Vagina (tissue), 2 donors: ENCODE measurements around the gene SLC1A4. TPM values are rescaled to one million over a fixed set of nuclear protein-coding genes. Genes with fewer than 3 reads are reported as not detected.
A peak's percentile ranks its signal among the peaks of the same experiment; 100 is the strongest.

Experiments used
- DNase-seq, 2 donors: peaks; one replicate each; pipeline ENCODE4 v3.0.0-alpha.2; 2017; ENCODE audit errors: extremely low spot score in 2 of 2
- H3K27ac ChIP-seq: fragments of 200-600 bp; sonication (generic); one replicate; pipeline ENCODE4 v1.5.1; 2019
- H3K27me3 ChIP-seq: fragments of 200-600 bp; sonication (generic); one replicate; pipeline ENCODE4 v1.5.1; 2019
- H3K36me3 ChIP-seq, 2 donors: fragments of 200-600 bp; sonication (generic); one replicate each; pipeline ENCODE4 v1.5.1; 2017 to 2019
- H3K4me1 ChIP-seq: fragments of 200-600 bp; sonication (generic); one replicate; pipeline ENCODE4 v1.5.1; 2019
- H3K4me3 ChIP-seq, 2 donors: fragments of 200-600 bp; sonication (generic); 1 replicate in 1 of 2; 2 replicates in 1 of 2; pipeline ENCODE4 v1.5.1; 2016 to 2019
- H3K9me3 ChIP-seq: fragments of 200-600 bp; sonication (generic); one replicate; pipeline ENCODE4 v1.5.1; 2019
- POLR2A ChIP-seq, 2 donors: fragments of 450-650 bp; IDR thresholded peaks; one replicate each; pipeline ENCODE4 v1.6.1; 2017; ENCODE audit warnings: antibody characterized with exemption in 2 of 2, mild to moderate bottlenecking in 2 of 2, moderate library complexity in 2 of 2
- POLR2AphosphoS5 ChIP-seq, 2 donors: sonication (generic); formaldehyde crosslinking; IDR thresholded peaks; one replicate each; pipeline ENCODE4 v1.9.0; 2017; ENCODE audit warnings: antibody characterized with exemption in 2 of 2, mild to moderate bottlenecking in 2 of 2, low read depth in 1 of 2; ENCODE audit not compliant: insufficient read depth in 1 of 2
- intact Hi-C: fragments of 100-400 bp; cut with DNase I; formaldehyde crosslinking; loops from one replicate; pipeline ENCODE4 v1.15.1; 2023
- total RNA-seq: library from RNA; depleted of rRNA; stranded (reverse); fragments of >200 nt; gene quantifications from one replicate; pipeline ENCODE4 v1.2.3, GENCODE V29; 2016
- TF ChIP-seq, protein P1 (sequence below), 3 experiments: fragments of 450-650 bp in 2 of 3; fragments of 200-600 bp in 1 of 3; sonication (generic) in 1 of 3; IDR thresholded peaks; one replicate each; pipeline ENCODE4 v1.5.1; 2017 to 2019; ENCODE audit warnings: antibody characterized with exemption in 3 of 3, mild to moderate bottlenecking in 2 of 3, moderate library complexity in 2 of 3

The SLC1A4 gene
- total RNA-seq, 1 donor from 2014 or later = 11.5 TPM

DNA sequence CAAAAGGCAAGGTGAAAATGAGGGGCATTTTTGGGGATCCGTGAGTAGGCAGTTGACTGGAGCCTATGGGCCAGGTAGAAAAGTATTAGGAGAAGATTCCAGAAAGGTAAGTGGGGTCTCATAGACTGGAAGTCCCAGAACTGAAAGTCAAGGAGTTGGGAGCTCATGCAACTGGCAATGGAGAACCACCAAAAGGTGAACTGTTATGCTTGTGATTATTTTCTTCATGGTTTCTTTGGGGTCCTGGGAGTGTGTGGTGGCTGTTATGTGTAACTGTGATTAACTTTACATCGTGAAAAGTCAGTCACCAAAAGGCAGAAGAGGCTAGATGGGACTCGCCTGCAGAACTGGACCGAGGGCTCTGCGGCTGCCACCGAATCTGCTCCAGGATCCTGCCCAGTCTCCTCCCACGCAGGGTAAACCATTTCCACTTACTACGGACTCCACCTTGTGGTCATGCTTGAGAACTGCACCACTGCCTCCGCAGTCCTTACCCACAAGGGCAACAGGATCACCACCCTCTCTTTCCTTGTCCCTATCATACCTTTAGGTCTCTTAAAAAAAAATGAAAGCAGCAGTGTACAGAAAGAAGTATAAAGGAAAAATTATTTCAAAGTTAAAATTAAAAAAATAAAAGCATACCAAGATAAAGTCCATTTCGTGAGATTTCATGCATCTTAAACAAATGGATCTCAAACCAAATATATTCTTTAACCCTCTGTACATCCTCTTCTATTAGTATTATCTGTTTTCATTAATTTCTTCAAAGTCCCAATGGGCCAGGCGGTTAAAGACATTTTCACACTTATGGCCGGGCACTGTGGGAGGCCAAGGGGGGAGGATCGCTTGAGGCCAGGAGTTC is 51.4 kb downstream of the SLC1A4 start:
- no peaks in the 10 kb centered on the region for H3K27me3 ChIP-seq
- no peaks in the 10 kb centered on the region for H3K4me1 ChIP-seq
- H3K27ac ChIP-seq = no peak overlapping the region
- no peaks in the 10 kb centered on the region for H3K36me3 ChIP-seq
- intact Hi-C loops = loop anchor here (2.0 kb wide), 1 partner anchor 122 kb away; no protein-coding TSS in a partner anchor
- H3K9me3 ChIP-seq = no peaks in the 10 kb centered on the region
- TF ChIP-seq POLR2A (IDR thresholded peaks at IDR 0.05) (no peak), POLR2AphosphoS5 (IDR thresholded peaks at IDR 0.05; ENCODE audit: insufficient read depth in 1 of 2, low read depth in 1 of 2) (peak; percentile 18 to 58)
- TF ChIP-seq, protein P1, sequence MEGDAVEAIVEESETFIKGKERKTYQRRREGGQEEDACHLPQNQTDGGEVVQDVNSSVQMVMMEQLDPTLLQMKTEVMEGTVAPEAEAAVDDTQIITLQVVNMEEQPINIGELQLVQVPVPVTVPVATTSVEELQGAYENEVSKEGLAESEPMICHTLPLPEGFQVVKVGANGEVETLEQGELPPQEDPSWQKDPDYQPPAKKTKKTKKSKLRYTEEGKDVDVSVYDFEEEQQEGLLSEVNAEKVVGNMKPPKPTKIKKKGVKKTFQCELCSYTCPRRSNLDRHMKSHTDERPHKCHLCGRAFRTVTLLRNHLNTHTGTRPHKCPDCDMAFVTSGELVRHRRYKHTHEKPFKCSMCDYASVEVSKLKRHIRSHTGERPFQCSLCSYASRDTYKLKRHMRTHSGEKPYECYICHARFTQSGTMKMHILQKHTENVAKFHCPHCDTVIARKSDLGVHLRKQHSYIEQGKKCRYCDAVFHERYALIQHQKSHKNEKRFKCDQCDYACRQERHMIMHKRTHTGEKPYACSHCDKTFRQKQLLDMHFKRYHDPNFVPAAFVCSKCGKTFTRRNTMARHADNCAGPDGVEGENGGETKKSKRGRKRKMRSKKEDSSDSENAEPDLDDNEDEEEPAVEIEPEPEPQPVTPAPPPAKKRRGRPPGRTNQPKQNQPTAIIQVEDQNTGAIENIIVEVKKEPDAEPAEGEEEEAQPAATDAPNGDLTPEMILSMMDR (IDR thresholded peaks at IDR 0.05) = peak; percentile 90 to 93 (median 92)
- H3K4me3 ChIP-seq = peak overlapping the region in 1 of 2 donors; percentile 8
- no peak for DNase-seq

DNA sequence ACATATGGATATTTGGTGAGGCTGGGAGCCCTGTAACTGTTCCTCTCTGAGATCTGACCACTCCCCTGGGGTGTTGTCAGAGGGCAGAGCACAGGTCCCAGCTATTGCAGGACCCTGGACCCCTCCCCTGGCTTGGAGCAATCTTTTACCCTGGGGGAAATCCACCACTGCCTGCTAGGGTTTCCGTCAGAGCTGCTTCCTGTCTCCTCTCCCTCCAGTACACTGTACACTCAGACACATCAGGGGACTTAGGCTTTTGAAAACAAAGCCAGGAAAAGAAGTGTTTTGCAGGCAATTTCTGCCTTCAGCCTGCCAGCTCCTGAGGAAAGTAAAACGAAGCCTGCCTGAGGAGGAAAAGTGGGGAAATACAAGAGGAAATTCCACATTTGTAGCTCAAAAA is 53.8 kb downstream of the SLC1A4 start:
- no peaks in the 10 kb centered on the region for H3K9me3 ChIP-seq
- DNase-seq = no peak
- TF ChIP-seq, protein P1 (IDR thresholded peaks at IDR 0.05) = no peak
- TF ChIP-seq POLR2A (IDR thresholded peaks at IDR 0.05) (no peak), POLR2AphosphoS5 (IDR thresholded peaks at IDR 0.05; ENCODE audit: insufficient read depth in 1 of 2, low read depth in 1 of 2) (no peak)
- intact Hi-C loops = no loop called here
- no peaks in the 10 kb centered on the region for H3K36me3 ChIP-seq
- no peak overlapping the region for H3K4me3 ChIP-seq
- H3K27ac ChIP-seq = no peak overlapping the region
- H3K27me3 ChIP-seq = no peaks in the 10 kb centered on the region
- H3K4me1 ChIP-seq = no peaks in the 10 kb centered on the region

DNA sequence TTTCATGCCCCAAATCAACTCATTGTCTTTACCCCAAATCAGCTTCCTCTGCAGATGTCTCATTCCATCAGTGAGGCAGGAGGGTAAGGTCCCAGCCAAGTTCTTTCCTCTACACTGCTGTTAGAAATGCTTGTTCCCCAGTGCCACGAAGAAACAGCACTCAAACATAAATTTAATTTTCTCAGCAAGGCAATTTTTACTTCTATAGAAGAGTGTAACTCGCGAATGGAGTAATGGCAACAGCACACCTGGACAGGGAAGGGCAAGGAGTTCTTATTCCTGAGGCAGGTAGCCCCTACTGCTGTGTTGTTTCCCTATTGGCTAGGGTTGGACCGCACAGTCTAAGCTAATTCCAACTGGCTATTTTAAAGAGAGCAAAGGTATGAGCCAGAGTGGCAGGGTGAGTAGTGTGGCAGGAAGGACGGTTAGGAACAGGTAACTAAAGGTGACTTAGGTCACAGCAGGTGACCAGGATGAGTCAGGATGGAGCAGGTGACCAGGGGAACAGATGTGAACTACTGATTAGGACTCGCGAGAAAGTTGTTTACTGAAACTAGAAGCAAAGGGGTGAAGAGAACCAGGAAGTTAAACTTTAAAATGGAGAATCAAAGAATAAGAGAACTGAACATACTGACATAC is 55.0 kb downstream of the SLC1A4 start:
- Histone ChIP-seq H3K4me3 (no peak overlapping the region), H3K27ac (no peak overlapping the region), H3K27me3 (no peaks in the 10 kb centered on the region), H3K4me1 (no peaks in the 10 kb centered on the region), H3K36me3 (no peaks in the 10 kb centered on the region), H3K9me3 (no peaks in the 10 kb centered on the region)
- TF ChIP-seq POLR2AphosphoS5 (IDR thresholded peaks at IDR 0.05; ENCODE audit: insufficient read depth in 1 of 2, low read depth in 1 of 2) = no peak
- TF ChIP-seq POLR2A (IDR thresholded peaks at IDR 0.05) = no peak
- TF ChIP-seq, protein P1 (IDR thresholded peaks at IDR 0.05) = no peak
- DNase-seq = no peak
- intact Hi-C loops = no loop called here

DNA sequence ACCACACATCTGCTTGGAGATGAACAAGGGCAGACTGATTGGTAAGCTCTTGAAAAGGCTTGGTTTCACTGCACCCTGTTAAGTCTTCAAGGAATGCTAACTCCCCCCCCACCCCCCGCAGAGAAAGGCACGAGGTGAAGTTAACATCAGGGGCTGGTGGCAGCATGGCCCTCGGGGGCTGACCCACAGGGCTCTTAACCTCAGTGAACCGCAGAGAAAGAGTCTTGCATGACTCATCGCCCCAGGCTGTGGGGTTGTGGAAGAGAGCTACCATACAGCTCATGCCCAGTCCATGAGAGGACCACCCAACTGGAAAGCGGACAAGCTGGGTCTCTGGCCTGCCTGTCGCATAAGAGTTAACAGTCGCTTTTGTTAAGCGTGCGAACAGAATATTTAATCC is 56.5 kb downstream of the SLC1A4 start:
- Histone ChIP-seq H3K36me3 (no peaks in the 10 kb centered on the region), H3K4me3 (no peak overlapping the region), H3K27ac (no peak overlapping the region), H3K9me3 (no peaks in the 10 kb centered on the region), H3K27me3 (no peaks in the 10 kb centered on the region), H3K4me1 (no peaks in the 10 kb centered on the region)
- DNase-seq = no peak
- TF ChIP-seq, protein P1 (IDR thresholded peaks at IDR 0.05) = no peak
- no peak for TF ChIP-seq POLR2AphosphoS5 (IDR thresholded peaks at IDR 0.05; ENCODE audit: insufficient read depth in 1 of 2, low read depth in 1 of 2)
- no peak for TF ChIP-seq POLR2A (IDR thresholded peaks at IDR 0.05)
- intact Hi-C loops = no loop called here
